ENCODE results near the gene IFITM10. TPM values are rescaled to one million over a fixed set of nuclear protein-coding genes. Genes with fewer than 3 reads are reported as not detected.

IFITM10 gene
- total RNA-seq, 1 donor from 2014 or later: 4.9 TPM

DNA sequence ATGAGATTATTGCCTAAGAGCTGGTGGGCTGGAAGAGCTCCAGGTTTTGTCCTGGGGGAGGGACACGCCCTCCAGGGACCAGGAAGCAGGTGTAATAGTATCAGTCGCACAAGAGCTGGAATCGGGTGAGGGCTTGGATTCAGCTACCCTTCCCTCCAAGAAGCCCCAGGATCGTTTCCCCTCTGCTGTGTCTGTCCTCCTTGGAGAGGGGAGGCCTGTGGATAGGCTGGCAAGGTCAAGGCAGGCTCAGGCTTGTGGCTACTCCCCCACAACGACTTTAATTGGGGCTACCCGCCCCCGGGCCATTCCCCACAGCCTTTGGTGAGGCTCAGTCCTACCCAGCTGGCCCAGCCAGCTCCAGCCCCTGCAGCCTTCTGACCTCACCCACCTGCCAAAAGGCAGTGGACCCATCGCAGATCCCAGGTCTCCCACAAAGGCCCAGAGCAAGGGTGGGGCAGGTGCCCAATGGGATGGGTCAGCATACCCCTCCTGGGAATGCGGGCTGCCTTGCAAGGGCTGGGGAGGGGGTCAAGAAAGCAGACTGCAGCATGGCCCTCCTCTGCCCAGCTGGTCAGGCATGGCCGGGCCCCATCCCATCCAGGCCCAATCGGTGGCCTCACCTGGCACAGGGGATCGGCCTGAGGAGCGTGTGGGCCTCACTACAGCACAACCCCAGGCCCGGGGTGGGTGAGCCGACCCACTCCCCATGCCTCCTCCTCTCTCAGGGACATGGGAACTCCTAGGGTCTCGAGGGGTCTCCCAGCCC lies 12.3 kb upstream of the IFITM10 start:
- peak overlapping the region; percentile 95 for H3K27ac ChIP-seq
- peaks cover 62% of the 10 kb centered on the region for H3K4me1 ChIP-seq
- DNase-seq (ENCODE audit: extremely low spot score in 2 of 2): no peak
- H3K27me3 ChIP-seq: no peaks in the 10 kb centered on the region
- TF ChIP-seq POLR2AphosphoS5 (IDR thresholded peaks at IDR 0.05; ENCODE audit: insufficient read depth in 1 of 2, low read depth in 1 of 2): peak; percentile 42 to 61
- TF ChIP-seq, protein P1, sequence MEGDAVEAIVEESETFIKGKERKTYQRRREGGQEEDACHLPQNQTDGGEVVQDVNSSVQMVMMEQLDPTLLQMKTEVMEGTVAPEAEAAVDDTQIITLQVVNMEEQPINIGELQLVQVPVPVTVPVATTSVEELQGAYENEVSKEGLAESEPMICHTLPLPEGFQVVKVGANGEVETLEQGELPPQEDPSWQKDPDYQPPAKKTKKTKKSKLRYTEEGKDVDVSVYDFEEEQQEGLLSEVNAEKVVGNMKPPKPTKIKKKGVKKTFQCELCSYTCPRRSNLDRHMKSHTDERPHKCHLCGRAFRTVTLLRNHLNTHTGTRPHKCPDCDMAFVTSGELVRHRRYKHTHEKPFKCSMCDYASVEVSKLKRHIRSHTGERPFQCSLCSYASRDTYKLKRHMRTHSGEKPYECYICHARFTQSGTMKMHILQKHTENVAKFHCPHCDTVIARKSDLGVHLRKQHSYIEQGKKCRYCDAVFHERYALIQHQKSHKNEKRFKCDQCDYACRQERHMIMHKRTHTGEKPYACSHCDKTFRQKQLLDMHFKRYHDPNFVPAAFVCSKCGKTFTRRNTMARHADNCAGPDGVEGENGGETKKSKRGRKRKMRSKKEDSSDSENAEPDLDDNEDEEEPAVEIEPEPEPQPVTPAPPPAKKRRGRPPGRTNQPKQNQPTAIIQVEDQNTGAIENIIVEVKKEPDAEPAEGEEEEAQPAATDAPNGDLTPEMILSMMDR (IDR thresholded peaks at IDR 0.05): no peak
- H3K9me3 ChIP-seq: no peaks in the 10 kb centered on the region
- H3K36me3 ChIP-seq: peaks cover 0 to 28% of the 10 kb centered on the region in 2 donors
- intact Hi-C loops (cut with DNase I): loop anchor here (5.0 kb wide), 1 partner anchor 495 kb away; no protein-coding TSS in a partner anchor
- H3K4me3 ChIP-seq: peak overlapping the region; percentile 86 to 95

DNA sequence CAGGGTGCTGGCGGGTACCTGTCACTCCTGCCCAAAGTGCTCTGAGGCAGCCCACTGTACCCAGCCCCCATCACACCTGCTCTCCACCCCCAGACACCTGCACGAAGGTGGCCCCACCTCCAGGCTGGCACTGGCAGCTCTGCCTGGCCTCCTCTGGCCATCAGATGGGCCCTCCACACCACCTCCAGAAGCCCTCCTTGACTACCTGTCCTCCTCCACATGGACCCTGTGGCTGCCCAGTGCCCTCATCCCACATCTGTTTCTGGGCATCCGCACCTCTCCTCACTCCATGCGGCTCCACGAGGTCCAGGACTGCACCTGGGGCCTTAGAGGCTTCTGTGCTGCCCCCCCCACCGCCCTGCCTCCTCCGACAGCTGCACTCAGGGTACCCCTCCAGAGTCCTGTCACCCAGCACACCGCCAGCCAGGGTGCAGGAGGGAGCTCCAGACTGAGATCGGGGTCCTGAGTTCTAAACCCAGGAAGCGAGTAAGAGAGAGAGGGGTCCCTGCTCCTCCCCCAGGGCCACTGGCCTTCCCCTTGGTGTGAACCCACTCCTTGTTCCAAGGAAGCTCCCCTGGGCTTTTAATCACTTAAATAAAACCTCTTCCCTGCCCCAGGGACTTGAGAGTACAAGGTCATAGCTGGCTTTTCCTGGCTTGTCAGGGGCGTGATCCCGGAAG lies 11.6 kb upstream of the IFITM10 start:
- Histone ChIP-seq H3K4me3 (peak overlapping the region; percentile 86 to 95), H3K27me3 (no peaks in the 10 kb centered on the region), H3K36me3 (peaks cover 0 to 32% of the 10 kb centered on the region in 2 donors), H3K27ac (peak overlapping the region; percentile 95), H3K9me3 (no peaks in the 10 kb centered on the region), H3K4me1 (peaks cover 63% of the 10 kb centered on the region)
- DNase-seq (ENCODE audit: extremely low spot score in 2 of 2): no peak
- intact Hi-C loops (cut with DNase I): loop anchor here (5.0 kb wide), 1 partner anchor 495 kb away; no protein-coding TSS in a partner anchor
- TF ChIP-seq POLR2A (IDR thresholded peaks at IDR 0.05) (no peak), POLR2AphosphoS5 (IDR thresholded peaks at IDR 0.05; ENCODE audit: insufficient read depth in 1 of 2, low read depth in 1 of 2) (no peak)
- TF ChIP-seq, protein P1 (IDR thresholded peaks at IDR 0.05): no peak

DNA sequence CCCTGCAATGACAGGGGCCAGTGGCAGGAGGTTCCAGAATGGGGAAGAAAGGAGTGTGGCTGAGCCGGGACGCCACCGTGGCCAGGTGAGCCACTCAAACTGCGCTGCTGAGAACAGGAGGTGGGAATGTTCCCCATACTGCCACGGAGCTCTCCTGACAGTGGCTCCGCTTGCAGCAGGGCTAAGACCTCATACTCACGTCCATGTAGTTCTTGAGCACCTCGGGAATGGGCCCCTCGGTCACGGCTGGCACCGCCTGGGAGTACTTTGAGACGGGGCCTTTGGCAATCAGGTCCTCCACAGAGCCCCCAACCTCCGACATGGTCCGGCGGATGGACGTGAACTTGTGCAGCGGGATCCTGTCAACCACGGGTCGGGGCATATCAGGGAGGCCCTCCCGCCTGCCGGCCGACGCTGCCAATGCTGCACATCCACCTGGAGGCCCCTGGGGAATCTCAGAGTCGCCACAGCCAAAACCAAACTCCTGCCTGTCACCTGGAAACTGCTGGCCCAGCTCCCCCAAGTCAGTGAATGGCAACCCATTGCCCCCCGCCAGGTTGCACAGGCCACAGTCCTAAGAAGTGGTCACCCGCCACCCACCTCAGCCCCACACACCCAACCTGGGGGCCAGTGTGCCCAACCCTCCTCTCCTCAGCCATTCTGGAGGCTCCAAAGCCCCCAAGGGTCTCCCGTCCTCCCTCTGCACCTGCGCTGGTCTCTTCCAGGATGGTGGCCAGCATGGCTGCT lies 10.9 kb upstream of the IFITM10 start:
- Histone ChIP-seq H3K4me1 (peaks cover 70% of the 10 kb centered on the region), H3K27ac (peak overlapping the region; percentile 95), H3K27me3 (no peaks in the 10 kb centered on the region), H3K36me3 (peaks cover 0 to 39% of the 10 kb centered on the region in 2 donors), H3K4me3 (peak overlapping the region; percentile 18 to 86), H3K9me3 (no peaks in the 10 kb centered on the region)
- TF ChIP-seq POLR2AphosphoS5 (IDR thresholded peaks at IDR 0.05; ENCODE audit: insufficient read depth in 1 of 2, low read depth in 1 of 2) (no peak), POLR2A (IDR thresholded peaks at IDR 0.05) (no peak)
- TF ChIP-seq, protein P1 (IDR thresholded peaks at IDR 0.05): no peak
- no peak for DNase-seq (ENCODE audit: extremely low spot score in 2 of 2)
- intact Hi-C loops (cut with DNase I): loop anchor here (5.0 kb wide), 1 partner anchor 494 kb away; no protein-coding TSS in a partner anchor

DNA sequence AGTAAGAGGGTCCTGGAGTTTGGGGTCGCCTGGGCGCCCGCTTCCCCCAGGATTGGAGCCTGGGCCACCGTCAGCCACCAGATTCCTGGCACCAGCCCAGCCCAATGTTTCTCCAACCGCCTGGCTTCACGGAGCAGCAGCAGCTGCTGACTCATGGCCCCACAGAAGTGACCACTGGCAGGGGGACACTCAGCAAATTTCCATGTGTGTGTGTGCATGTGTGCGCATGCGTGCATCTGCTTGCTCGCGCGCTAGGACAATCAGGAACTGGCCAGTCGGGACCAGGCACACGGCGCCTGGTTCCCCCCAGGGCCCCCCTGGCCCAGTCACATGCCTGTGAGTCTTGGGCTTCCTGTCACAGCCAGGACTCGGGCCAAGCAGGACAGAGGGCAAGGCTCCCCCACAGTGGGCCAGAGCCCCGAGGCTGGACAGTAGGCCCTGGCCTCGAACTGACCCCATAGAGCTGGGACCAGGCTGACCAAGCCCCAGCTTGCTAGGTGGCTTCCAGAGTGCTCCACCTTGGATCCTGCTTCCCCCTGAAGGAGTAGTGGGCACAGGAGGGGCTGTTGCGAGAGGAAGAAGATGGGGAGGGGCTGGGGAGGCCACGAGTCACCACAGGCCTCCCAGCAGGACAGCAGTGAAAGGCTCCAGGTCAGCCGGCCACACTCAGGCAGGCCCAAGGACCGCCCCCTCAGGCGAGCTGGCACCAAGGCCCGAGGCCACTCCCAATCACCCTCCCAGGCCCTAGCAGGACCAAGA lies 10.1 kb upstream of the IFITM10 start:
- Histone ChIP-seq H3K27ac (peak overlapping the region; percentile 95), H3K36me3 (peaks cover 0 to 45% of the 10 kb centered on the region in 2 donors), H3K4me1 (peaks cover 77% of the 10 kb centered on the region), H3K4me3 (peak overlapping the region in 1 of 2 donors; percentile 18), H3K27me3 (no peaks in the 10 kb centered on the region), H3K9me3 (no peaks in the 10 kb centered on the region)
- intact Hi-C loops (cut with DNase I): loop anchor here (5.0 kb wide), 1 partner anchor 493 kb away; no protein-coding TSS in a partner anchor
- no peak for DNase-seq (ENCODE audit: extremely low spot score in 2 of 2)
- TF ChIP-seq, protein P1 (IDR thresholded peaks at IDR 0.05): no peak
- TF ChIP-seq POLR2A (IDR thresholded peaks at IDR 0.05) (no peak), POLR2AphosphoS5 (IDR thresholded peaks at IDR 0.05; ENCODE audit: insufficient read depth in 1 of 2, low read depth in 1 of 2) (peak in 1 of 2 donors; percentile 80)
